ENCODE measurements around the gene DCC.

DCC gene

GRCh38 chr18:52948868-52949444 is 609.0 kb downstream of the DCC start:
- DNase-seq = no peak

- DNase-seq = no peak
These were observed 610.2 kb downstream of the DCC start for GRCh38 chr18:52950155-52950554.

GRCh38 chr18:52953387-52953786 is 613.4 kb downstream of the DCC start:
- no peak for DNase-seq

GRCh38 chr18:52963481-52963880 is 623.5 kb downstream of the DCC start:
- no peak for DNase-seq

- DNase-seq = no peak
These were observed 630.7 kb downstream of the DCC start for GRCh38 chr18:52970686-52971085.

- DNase-seq = no peak
These were observed 631.1 kb downstream of the DCC start for GRCh38 chr18:52971097-52971496.

GRCh38 chr18:52979892-52980291 is 639.9 kb downstream of the DCC start:
- DNase-seq = no peak

- no peak for DNase-seq
These were observed 651.2 kb downstream of the DCC start for GRCh38 chr18:52991246-52991645.

DNA sequence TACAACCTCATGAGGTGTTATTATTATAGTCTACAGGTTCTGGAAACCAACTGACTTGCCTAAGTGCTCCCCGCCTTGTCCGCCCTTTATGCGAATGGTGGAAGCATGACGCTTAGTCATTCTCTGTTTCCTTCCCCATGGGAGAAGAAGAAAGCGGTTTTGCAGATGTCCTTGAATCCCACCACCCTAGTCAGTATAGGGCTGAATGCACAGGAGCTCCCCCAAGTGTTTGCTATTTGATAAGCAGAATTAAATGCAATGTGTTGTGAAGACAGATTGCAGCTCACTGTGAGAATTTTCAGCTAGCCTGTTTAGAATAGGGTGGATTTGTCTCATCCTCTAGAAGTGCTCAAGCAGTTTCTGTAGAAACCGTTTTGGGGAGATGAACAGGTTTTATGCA is 652.0 kb downstream of the DCC start:
- no peak for DNase-seq

- DNase-seq = no peak
These were observed 655.9 kb downstream of the DCC start for GRCh38 chr18:52995875-52996274.

DNA sequence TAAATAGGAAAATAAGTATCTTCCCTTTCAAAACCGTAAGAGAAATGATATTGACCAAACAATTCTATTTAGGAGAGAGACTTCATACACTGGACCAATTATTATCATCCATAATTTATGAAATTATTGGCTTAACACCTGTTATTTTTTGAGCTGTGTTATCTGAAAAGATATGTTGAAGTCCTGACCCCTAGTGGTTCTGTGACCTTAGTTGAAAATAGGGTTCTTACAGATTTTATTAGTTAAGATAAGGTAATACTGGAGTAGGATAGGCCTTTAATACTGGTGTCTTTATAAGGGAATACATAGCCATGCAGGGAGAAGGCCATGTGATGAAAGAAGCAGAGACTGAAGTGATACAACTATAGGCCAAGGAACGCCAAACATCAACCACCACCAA is 659.6 kb downstream of the DCC start:
- no peak for DNase-seq

GRCh38 chr18:53004798-53005197 is 664.8 kb downstream of the DCC start:
- no peak for DNase-seq

- DNase-seq = no peak
These were observed 678.8 kb downstream of the DCC start for GRCh38 chr18:53018791-53019190.

- no peak for DNase-seq
These were observed 685.2 kb downstream of the DCC start for GRCh38 chr18:53025247-53025646.

DNA sequence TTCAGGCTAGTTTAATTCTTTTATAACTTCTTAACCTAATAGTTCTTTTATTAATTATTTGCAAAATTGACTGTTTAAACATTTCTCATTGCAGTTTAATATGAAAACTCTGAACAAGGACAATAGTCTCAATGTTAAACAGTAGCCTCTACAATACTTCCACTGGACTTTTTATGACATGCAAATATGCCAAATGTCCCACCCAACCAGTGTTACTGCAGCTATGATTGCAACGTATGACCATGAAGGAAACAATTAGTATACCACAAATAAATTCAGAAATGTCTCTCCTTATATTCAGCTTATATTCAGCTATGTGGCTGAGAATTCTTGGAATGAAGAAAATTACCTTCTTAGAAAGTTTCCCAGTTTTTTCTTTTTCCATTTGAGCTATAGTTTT is 688.6 kb downstream of the DCC start:
- DNase-seq = no peak

- no peak for DNase-seq
These were observed 693.1 kb downstream of the DCC start for GRCh38 chr18:53033128-53033527.

DNA sequence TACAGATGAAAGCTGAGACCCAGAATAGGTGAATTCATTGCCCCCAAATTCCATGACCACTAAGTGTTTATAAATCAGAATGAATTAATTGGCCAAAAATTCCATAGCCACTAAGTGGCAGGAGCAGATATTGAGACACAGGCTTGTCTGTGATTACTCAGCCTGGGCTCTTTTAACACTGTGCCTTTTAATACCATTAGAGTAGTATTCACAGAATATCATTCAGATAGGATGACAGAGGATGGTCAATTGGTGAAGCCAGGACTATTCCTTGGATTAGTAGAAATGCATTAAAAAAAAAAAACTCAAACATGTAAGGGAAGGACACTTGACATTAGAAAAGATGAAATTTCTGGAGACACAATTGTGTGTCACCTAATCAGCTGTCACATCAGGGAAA is 698.6 kb downstream of the DCC start:
- DNase-seq = no peak

DNA sequence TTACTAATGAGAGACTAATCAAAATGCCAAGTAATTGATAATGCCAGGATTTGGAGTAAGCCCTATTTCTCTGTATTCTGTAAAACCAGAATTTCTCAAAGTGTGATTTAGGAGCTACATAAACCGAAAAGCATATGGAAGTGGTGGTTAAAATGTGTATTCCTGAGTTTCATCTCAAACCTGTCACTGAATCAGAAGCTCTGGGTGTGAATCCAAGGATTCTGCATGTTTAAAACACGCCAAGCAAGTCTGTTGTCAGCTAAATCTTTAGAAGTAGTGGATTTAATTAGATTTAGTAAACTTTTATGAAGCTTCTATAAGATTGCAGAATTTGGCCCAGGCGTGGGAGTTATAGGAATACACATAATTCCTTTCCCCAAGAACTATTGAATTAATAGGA is 700.3 kb downstream of the DCC start:
- no peak for DNase-seq

- DNase-seq = no peak
These were observed 716.1 kb downstream of the DCC start for GRCh38 chr18:53056064-53056463.

DNA sequence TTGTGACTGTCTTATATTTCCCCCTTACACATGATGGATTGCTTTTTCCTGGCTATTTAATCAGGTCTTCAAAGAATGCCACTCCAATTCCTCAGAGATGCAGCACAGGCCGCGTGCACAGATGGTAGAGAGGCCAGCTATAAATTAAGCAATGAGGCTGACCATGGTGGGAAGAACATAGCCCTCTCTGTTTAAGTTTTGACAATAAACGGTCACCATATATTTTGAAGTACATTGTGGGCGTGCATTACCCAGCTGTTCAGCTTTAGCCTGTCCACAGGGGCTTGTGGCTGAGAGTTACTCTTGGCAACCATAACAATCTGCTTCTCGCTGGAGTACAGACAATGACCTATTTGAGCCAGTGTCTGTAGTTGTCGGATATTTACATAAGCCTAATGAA is 730.8 kb downstream of the DCC start:
- no peak for DNase-seq

DNA sequence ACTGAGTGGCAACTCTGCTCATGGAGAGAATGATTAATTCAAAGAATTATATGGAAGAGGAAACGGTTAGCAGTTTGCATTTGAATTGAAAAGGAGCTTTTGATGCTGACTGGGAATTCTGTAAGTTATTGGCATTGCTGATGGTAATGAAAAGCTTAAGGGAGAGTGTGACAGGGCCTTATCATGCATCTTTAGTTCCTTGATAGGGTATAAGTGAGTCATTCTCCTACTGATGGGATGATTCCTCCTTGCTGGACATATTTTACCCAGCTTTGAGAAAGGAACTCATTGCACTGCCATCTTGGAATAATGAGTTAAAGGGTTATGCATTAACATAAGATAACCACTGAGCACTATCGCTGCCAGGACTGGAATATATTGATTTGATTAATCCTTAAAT is 740.7 kb downstream of the DCC start:
- no peak for DNase-seq

GRCh38 chr18:53093636-53094035 is 753.6 kb downstream of the DCC start:
- no peak for DNase-seq

- DNase-seq = no peak
These were observed 761.6 kb downstream of the DCC start for GRCh38 chr18:53101536-53102105.

- DNase-seq = no peak
These were observed 774.4 kb downstream of the DCC start for GRCh38 chr18:53114441-53114840.

GRCh38 chr18:53115876-53116585 is 776.0 kb downstream of the DCC start:
- no peak for DNase-seq
